Coronary artery (tissue), 2 donors: ENCODE results near the gene HTT.

Source experiments
- DNase-seq: peaks from one replicate; pipeline ENCODE4 v3.0.0-alpha.2; 2017; ENCODE audit warnings: low spot score
- H3K27ac ChIP-seq, 2 donors: fragments of 200-600 bp; sonication (generic); one replicate each; pipeline ENCODE4 v1.5.1; 2016 to 2019
- H3K4me3 ChIP-seq: fragments of 200-600 bp; sonication (generic); 2 replicates; pipeline ENCODE4 v1.5.1; 2016; ENCODE audit warnings: mild to moderate bottlenecking, moderate library complexity
- TF ChIP-seq, protein P1 (sequence below): fragments of 200-600 bp; sonication (generic); IDR thresholded peaks from one replicate; pipeline ENCODE4 v1.5.1; 2019; ENCODE audit warnings: antibody characterized with exemption

The HTT gene

GRCh38 chr4:3235581-3235980 lies 161.1 kb downstream of the HTT start:
- H3K4me3 ChIP-seq = no peak overlapping the region
- H3K27ac ChIP-seq = no peak overlapping the region
- DNase-seq = no peak
- TF ChIP-seq, protein P1, sequence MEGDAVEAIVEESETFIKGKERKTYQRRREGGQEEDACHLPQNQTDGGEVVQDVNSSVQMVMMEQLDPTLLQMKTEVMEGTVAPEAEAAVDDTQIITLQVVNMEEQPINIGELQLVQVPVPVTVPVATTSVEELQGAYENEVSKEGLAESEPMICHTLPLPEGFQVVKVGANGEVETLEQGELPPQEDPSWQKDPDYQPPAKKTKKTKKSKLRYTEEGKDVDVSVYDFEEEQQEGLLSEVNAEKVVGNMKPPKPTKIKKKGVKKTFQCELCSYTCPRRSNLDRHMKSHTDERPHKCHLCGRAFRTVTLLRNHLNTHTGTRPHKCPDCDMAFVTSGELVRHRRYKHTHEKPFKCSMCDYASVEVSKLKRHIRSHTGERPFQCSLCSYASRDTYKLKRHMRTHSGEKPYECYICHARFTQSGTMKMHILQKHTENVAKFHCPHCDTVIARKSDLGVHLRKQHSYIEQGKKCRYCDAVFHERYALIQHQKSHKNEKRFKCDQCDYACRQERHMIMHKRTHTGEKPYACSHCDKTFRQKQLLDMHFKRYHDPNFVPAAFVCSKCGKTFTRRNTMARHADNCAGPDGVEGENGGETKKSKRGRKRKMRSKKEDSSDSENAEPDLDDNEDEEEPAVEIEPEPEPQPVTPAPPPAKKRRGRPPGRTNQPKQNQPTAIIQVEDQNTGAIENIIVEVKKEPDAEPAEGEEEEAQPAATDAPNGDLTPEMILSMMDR = no peak

DNA sequence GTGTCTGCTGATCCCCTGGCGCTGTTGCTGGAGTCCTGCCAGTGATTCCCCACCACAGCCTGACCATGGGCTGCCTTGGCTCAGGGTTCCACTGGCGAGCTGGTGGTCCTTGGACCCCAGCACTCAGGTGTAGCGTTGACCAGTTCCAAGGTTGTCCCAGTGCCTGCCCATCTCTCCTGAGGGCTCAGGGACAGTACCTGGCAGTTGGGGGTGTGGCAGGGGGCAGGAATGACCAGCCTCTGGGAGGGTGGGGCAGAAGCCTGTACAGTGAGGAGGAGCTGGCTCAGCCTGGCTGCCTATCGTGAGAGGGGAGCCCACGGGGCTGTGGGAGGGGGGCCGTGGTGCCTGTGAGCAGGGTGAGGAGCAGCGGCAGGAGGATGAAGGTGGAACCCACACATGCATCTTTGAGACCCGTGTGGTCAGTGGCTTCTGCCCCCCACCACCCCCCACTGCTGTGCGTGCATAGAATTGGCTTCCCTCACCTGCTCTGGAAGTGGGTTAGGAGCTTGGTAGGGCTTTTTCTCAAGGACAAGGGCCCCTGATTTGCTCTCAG lies 161.9 kb downstream of the HTT start:
- DNase-seq = no peak
- no peak overlapping the region for H3K4me3 ChIP-seq
- no peak overlapping the region for H3K27ac ChIP-seq
- TF ChIP-seq, protein P1 = no peak

DNA sequence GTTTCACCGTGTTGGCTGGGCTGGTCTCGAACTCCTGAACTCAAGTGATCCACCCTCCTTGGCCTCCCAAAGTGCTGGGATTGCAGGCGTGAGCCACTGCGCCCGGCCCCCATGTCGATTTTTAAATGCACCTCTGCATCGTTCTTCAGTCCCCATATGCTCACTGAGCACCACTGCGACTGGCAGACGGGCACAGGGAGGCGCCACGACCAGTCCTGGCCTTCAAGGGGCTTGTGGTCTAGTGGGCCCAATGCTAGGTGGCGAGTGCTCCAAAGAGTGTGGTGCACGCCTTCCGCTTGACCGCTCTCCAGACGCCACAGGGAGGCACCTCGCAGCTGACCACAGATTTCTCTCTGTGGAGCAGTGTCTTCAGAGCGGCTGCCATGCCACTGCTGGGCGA lies 162.8 kb downstream of the HTT start:
- no peak for DNase-seq
- no peak overlapping the region for H3K27ac ChIP-seq
- no peak overlapping the region for H3K4me3 ChIP-seq
- TF ChIP-seq, protein P1 = no peak

DNA sequence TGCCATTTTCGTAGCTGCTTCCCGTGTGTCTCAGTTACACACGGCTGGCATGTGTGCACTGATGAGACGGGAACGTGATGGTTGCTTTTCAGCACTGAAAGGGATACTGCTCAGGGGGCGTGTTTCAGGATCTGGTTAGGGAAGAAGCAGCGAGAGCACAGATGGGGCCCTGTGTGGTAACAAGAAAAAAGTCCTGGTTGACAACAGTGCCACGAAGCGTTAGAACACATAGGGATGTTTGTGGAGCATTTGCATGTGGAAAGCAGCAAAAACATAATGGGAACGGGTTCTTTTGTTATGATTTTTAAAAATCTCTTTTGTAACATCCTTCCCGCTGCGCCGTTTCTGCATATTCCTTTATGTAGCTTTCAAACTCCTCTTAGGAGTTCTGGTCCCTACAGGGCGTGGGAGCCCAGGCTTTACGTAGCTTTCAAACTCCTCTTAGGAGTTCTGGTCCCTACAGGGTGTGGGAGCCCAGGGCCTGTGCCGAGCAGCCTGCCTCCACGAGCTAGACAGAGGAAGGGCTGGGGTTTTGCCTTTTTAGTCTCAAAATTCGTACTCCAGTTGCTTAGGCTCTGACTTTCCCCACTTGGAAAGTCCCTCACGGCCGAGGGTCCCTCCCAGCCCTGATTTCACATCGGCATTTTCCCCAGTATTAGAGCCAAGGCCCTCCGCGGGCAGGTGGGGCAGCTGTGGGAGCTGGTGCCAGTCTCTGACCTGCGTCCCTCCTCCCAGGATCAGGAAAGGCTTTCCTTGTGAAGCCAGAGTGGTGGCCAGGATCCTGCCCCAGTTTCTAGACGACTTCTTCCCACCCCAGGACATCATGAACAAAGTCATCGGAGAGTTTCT lies 163.5 kb downstream of the HTT start:
- no peak for DNase-seq
- TF ChIP-seq, protein P1 = no peak
- H3K27ac ChIP-seq = no peak overlapping the region
- no peak overlapping the region for H3K4me3 ChIP-seq

DNA sequence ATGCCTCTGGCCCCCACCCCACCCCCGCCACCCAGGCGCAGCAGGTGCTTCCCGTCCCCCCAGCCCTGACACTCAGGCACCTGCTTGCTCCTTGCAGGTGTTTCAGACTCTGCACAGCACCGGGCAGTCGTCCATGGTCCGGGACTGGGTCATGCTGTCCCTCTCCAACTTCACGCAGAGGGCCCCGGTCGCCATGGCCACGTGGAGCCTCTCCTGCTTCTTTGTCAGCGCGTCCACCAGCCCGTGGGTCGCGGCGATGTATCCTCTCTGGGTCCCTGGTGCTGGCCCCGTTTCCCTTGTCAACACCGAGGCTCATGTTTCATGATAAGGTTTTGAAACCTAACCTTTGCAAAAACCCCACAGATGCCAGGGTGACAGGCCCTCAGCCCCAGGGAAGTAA lies 164.2 kb downstream of the HTT start:
- no peak overlapping the region for H3K27ac ChIP-seq
- TF ChIP-seq, protein P1 = no peak
- DNase-seq = no peak
- H3K4me3 ChIP-seq = no peak overlapping the region

DNA sequence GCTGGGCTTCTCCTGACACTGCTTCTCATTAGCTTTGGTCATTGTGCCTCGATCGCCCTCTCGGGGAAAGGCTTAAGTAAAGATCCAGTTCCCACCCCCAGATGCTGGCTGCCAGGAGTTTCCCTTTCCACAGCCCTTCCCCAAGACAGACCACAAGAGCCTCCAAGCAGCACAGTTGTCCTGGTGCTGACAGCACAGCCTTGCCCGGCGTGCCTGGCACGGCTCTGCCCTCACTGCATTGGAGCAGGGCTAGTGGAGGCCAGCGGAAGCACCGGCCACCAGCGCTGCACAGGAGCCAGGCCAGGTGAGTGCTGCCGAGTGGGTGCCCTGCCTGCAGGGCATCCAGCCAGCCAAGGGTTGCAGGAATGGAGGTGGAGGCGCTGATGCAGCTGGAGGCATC lies 164.8 kb downstream of the HTT start:
- no peak overlapping the region for H3K27ac ChIP-seq
- H3K4me3 ChIP-seq = no peak overlapping the region
- TF ChIP-seq, protein P1 = no peak
- no peak for DNase-seq
